Breast epithelium (tissue), 4 donors: ENCODE measurements around the gene LRCOL1. TPM values are rescaled to one million over a fixed set of nuclear protein-coding genes. Genes with fewer than 3 reads are reported as not detected.

ENCODE experiments used
- DNase-seq, 2 donors: peaks; one replicate each; pipeline ENCODE4 v3.0.0-alpha.2; 2019; ENCODE audit warnings: low spot score in 2 of 2
- H3K27ac ChIP-seq, 2 donors: fragments of 200-600 bp; sonication (generic) in 1 of 2; one replicate each; pipeline ENCODE4 v1.5.1; 2016 to 2019; ENCODE audit warnings: mild to moderate bottlenecking in 1 of 2
- H3K27me3 ChIP-seq, 2 donors: fragments of 200-600 bp; sonication (generic) in 1 of 2; one replicate each; pipeline versions ENCODE4 v1.5.1 to v1.6.0; 2017 to 2019; ENCODE audit warnings: control low read depth in 1 of 2, mild to moderate bottlenecking in 1 of 2
- H3K36me3 ChIP-seq: fragments of 200-600 bp; one replicate; pipeline ENCODE4 v1.5.1; 2019
- H3K4me1 ChIP-seq, 2 donors: fragments of 200-600 bp; sonication (generic); one replicate each; pipeline ENCODE4 v1.5.1; 2016 to 2019; ENCODE audit warnings: control low read depth in 1 of 2
- H3K4me3 ChIP-seq, 3 donors: fragments of 200-600 bp; sonication (generic); 1 replicate in 2 of 3; 2 replicates in 1 of 3; pipeline ENCODE4 v1.5.1; 2016 to 2019; ENCODE audit warnings: mild to moderate bottlenecking in 3 of 3, moderate library complexity in 2 of 3
- H3K9me3 ChIP-seq, 2 donors: fragments of 200-600 bp; sonication (generic) in 1 of 2; one replicate each; pipeline ENCODE4 v1.5.1; 2016 to 2019; ENCODE audit warnings: control low read depth in 1 of 2
- POLR2A ChIP-seq: fragments of 450-650 bp; IDR thresholded peaks from one replicate; pipeline ENCODE4 v1.6.1; 2016; ENCODE audit warnings: antibody characterized with exemption, mild to moderate bottlenecking, moderate library complexity
- POLR2AphosphoS5 ChIP-seq, 3 donors: sonication (generic); formaldehyde crosslinking; IDR thresholded peaks; one replicate each; pipeline ENCODE4 v1.6.1; 2017; ENCODE audit warnings: antibody characterized with exemption in 3 of 3
- intact Hi-C: fragments of 100-400 bp; cut with DNase I; formaldehyde crosslinking; loops from one replicate; pipeline ENCODE4 v1.15.1; 2023; ENCODE audit warnings: low total_unique reads
- total RNA-seq, 3 donors: library from RNA; depleted of rRNA; stranded (reverse); fragments of >200 nt; gene quantifications; one replicate each; pipeline ENCODE4 v1.1.0, GENCODE V29; 2016
- TF ChIP-seq, protein P1 (sequence below), 3 donors: fragments of 450-650 bp; IDR thresholded peaks; one replicate each; pipeline ENCODE4 v1.5.1; 2016 to 2017; ENCODE audit warnings: antibody characterized with exemption in 3 of 3, mild to moderate bottlenecking in 3 of 3, moderate library complexity in 3 of 3

Gene LRCOL1
- total RNA-seq, 3 donors from 2014 or later, result 0.59 TPM; not detected in 2

DNA sequence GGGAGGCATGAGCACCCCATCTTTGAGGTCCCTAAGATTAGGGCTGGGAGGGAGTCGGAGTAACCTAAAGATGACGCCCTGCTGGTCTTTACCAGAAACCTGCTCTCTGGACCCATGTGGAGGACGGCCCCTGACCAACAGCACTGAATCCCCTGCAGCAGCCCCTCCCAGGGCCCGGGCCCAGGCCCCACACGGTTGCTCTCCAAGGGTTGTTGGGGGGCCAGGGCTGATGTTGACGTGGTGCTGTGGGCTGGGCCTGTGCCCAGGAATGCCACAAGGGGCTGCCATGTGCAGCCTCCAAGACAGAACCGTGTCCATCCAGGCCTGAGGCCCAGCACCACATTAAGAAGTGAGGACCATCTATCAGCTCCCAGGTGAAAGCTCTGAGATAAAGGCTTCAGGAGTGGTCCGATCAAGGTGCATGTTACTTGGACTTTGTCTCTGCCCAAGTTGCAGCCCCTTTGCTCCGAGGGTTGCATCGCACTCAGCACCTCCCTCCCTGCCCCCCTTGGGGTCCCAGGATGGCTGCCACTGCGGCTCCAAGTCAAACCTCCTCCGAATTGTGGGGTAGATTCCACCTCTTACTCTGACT, 29.6 kb downstream of the LRCOL1 start:
- no peaks in the 10 kb centered on the region for H3K36me3 ChIP-seq
- no peak for TF ChIP-seq POLR2A
- TF ChIP-seq, protein P1, sequence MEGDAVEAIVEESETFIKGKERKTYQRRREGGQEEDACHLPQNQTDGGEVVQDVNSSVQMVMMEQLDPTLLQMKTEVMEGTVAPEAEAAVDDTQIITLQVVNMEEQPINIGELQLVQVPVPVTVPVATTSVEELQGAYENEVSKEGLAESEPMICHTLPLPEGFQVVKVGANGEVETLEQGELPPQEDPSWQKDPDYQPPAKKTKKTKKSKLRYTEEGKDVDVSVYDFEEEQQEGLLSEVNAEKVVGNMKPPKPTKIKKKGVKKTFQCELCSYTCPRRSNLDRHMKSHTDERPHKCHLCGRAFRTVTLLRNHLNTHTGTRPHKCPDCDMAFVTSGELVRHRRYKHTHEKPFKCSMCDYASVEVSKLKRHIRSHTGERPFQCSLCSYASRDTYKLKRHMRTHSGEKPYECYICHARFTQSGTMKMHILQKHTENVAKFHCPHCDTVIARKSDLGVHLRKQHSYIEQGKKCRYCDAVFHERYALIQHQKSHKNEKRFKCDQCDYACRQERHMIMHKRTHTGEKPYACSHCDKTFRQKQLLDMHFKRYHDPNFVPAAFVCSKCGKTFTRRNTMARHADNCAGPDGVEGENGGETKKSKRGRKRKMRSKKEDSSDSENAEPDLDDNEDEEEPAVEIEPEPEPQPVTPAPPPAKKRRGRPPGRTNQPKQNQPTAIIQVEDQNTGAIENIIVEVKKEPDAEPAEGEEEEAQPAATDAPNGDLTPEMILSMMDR (IDR thresholded peaks at IDR 0.05), result no peak
- no peak for TF ChIP-seq POLR2AphosphoS5 (IDR thresholded peaks at IDR 0.05)

DNA sequence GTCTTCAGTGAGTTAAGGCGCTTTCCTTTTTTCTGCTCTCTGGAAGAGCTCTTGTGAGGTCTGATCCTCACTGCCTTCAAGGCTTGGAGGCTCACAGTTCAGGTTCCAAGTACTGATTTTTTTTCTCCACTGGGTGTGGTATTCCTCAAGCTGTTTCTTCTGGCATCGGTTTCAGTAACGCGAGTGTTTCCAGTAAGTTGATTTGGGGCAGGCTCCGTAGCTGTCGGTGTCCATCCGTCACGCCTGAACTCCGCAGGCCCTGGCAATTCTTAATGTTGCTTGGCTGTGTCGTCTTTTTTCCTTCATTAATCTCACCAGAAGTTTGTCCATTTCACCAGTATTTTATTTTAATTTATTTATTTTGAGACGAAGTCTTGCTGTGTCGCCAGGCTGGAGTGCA, 30.6 kb downstream of the LRCOL1 start:
- Histone ChIP-seq H3K36me3 (peaks cover 2% of the 10 kb centered on the region), H3K9me3 (no peaks in the 10 kb centered on the region), H3K4me3 (no peak overlapping the region), H3K27ac (no peak overlapping the region), H3K4me1 (no peaks in the 10 kb centered on the region), H3K27me3 (no peaks in the 10 kb centered on the region)
- no peak for DNase-seq
- TF ChIP-seq POLR2A (no peak), POLR2AphosphoS5 (IDR thresholded peaks at IDR 0.05) (no peak)
- TF ChIP-seq, protein P1 (IDR thresholded peaks at IDR 0.05), result no peak
- intact Hi-C loops, result no loop called here

More for the DNA sequence above, 29.6 kb downstream of the LRCOL1 start:
- Histone ChIP-seq H3K4me3 (no peak overlapping the region), H3K4me1 (no peaks in the 10 kb centered on the region), H3K9me3 (no peaks in the 10 kb centered on the region), H3K27ac (no peak overlapping the region), H3K27me3 (no peaks in the 10 kb centered on the region)
- intact Hi-C loops, result no loop called here
- DNase-seq, result no peak

DNA sequence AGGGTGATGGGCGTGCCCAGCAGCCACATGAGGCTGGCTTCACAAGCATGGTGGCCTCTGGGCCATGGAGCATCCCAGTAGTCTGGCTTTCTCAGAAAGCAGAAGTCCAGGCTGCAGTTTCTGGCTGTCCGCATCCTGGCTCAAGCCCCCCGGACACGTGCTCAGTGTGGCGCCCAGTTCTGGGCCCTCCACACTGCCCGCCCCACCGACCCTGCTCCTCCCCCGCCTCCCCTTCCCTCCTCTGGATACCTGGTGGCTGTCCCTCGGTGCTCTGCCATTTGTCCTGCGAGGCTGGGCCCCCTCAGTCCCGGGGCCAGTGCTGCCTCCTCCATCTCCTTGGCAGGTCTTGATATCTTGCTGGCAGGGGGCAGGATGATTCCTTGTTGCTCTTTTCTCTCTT, 31.6 kb downstream of the LRCOL1 start:
- Histone ChIP-seq H3K27me3 (no peaks in the 10 kb centered on the region), H3K4me3 (no peak overlapping the region), H3K27ac (no peak overlapping the region), H3K36me3 (peaks cover 10% of the 10 kb centered on the region), H3K4me1 (no peaks in the 10 kb centered on the region), H3K9me3 (no peaks in the 10 kb centered on the region)
- no peak for DNase-seq
- intact Hi-C loops, result no loop called here
- TF ChIP-seq, protein P1 (IDR thresholded peaks at IDR 0.05), result no peak
- no peak for TF ChIP-seq POLR2A
- TF ChIP-seq POLR2AphosphoS5 (IDR thresholded peaks at IDR 0.05), result no peak

DNA sequence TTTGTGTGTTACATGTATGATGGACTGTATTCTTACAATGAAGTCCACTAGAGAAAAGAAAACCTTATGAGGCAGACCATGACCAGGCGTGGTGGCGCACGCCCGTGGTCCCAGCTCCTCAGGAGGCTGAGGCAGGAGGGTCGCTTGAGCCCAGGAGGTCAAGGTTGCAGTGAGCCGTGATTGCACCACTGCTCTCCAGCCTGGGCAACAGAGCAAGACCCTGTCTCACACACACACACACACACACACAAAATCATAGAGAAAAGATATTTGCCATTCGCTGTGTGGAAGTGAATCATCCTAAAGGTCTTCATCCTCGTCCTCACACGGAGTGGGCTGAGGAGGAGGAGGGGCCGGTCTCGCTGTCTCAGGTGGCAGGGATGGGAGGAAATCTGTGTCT, 32.3 kb downstream of the LRCOL1 start:
- H3K36me3 ChIP-seq, result peaks cover 10% of the 10 kb centered on the region
- no peak for DNase-seq
- H3K4me3 ChIP-seq, result no peak overlapping the region
- intact Hi-C loops, result no loop called here
- no peaks in the 10 kb centered on the region for H3K4me1 ChIP-seq
- TF ChIP-seq, protein P1 (IDR thresholded peaks at IDR 0.05), result no peak
- no peaks in the 10 kb centered on the region for H3K27me3 ChIP-seq
- H3K27ac ChIP-seq, result no peak overlapping the region
- no peaks in the 10 kb centered on the region for H3K9me3 ChIP-seq

- no peak for DNase-seq
- Histone ChIP-seq H3K4me1 (no peaks in the 10 kb centered on the region), H3K27me3 (no peaks in the 10 kb centered on the region), H3K4me3 (no peak overlapping the region), H3K9me3 (no peaks in the 10 kb centered on the region), H3K27ac (no peak overlapping the region), H3K36me3 (peaks cover 10% of the 10 kb centered on the region)
- TF ChIP-seq, protein P1 (IDR thresholded peaks at IDR 0.05), result no peak
- TF ChIP-seq POLR2AphosphoS5 (IDR thresholded peaks at IDR 0.05), result no peak
- TF ChIP-seq POLR2A, result no peak
- intact Hi-C loops, result no loop called here
These were observed 33.0 kb downstream of the LRCOL1 start for GRCh38 chr12:132577191-132577920.
